Fibroblast of gingiva (primary cell): ENCODE data around the gene SOCS1.
A peak's percentile ranks its signal among the peaks of the same experiment; 100 is the strongest.

Experiments
- DNase-seq: peaks from one replicate; pipeline ENCODE4 v3.0.0-alpha.2; 2011; ENCODE audit warnings: low read depth

The SOCS1 gene

GRCh38 chr16:11245222-11245737 is 10.7 kb downstream of the SOCS1 start:
- DNase-seq: no peak

- no peak for DNase-seq
These were observed 13.3 kb downstream of the SOCS1 start for GRCh38 chr16:11242658-11243057.

GRCh38 chr16:11241480-11242204 is 14.4 kb downstream of the SOCS1 start:
- no peak for DNase-seq

- no peak for DNase-seq
These were observed 15.1 kb downstream of the SOCS1 start for GRCh38 chr16:11240636-11241473.

- DNase-seq: no peak
These were observed 16.1 kb downstream of the SOCS1 start for GRCh38 chr16:11239644-11240632.

- DNase-seq: no peak
These were observed 17.5 kb downstream of the SOCS1 start for GRCh38 chr16:11238272-11239202.

GRCh38 chr16:11236461-11237254 is 19.3 kb downstream of the SOCS1 start:
- DNase-seq: peak; percentile 42

GRCh38 chr16:11235703-11235991 is 20.4 kb downstream of the SOCS1 start:
- DNase-seq: no peak

- DNase-seq: peak; percentile 53
These were observed 20.9 kb downstream of the SOCS1 start for GRCh38 chr16:11234884-11235702.

GRCh38 chr16:11233727-11234376 is 22.2 kb downstream of the SOCS1 start:
- DNase-seq: no peak

GRCh38 chr16:11232852-11233726 is 22.9 kb downstream of the SOCS1 start:
- no peak for DNase-seq

GRCh38 chr16:11232302-11232851 is 23.6 kb downstream of the SOCS1 start:
- no peak for DNase-seq

GRCh38 chr16:11231367-11231970 is 24.5 kb downstream of the SOCS1 start:
- DNase-seq: no peak

GRCh38 chr16:11229906-11230305 is 26.1 kb downstream of the SOCS1 start:
- no peak for DNase-seq

- DNase-seq: no peak
These were observed 26.6 kb downstream of the SOCS1 start for GRCh38 chr16:11229432-11229831.

GRCh38 chr16:11225677-11226549 is 30.1 kb downstream of the SOCS1 start:
- DNase-seq: no peak
